Panc1 (cell line): ENCODE data around the gene SERTM1.

Experiments used
- TCF7L2 ChIP-seq: IDR thresholded peaks from 2 replicates; pipeline ENCODE4 v1.6.1; 2011; ENCODE audit warnings: mild to moderate bottlenecking, low read depth, low read length, inconsistent platforms
- TF ChIP-seq, protein P1 (sequence below): fragments of 450-650 bp; IDR thresholded peaks from 2 replicates; pipeline ENCODE4 v1.5.1; 2017; ENCODE audit warnings: mild to moderate bottlenecking
- TF ChIP-seq, protein P2 (sequence below), 2 experiments: IDR thresholded peaks; 2 replicates each; pipeline ENCODE4 v1.6.1; 2011 to 2012; ENCODE audit warnings: low read depth in 2 of 2, control low read depth in 1 of 2, low read length in 1 of 2, mild to moderate bottlenecking in 1 of 2, moderate library complexity in 1 of 2; ENCODE audit not compliant: insufficient read depth in 1 of 2

DNA sequence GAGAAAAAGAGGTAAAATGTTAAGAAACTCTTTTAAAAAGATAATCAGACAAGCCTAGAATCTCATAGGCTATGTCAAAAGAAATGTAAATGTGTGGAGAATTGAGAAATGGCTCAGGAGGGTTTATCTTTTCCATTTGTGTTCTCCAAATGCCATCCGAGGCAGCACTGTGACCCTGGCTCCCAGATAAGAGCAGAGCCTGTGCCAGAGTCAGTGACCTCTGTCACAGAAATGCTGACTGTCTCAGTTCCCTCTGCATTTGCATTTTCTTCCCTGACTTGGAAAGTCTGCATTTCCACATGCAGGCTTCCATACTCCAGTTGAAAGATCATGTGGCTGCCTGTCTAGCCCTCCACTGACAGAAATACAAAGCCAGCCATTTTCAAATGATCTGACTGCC lies 42.0 kb downstream of the SERTM1 start:
- TF ChIP-seq, protein P1, sequence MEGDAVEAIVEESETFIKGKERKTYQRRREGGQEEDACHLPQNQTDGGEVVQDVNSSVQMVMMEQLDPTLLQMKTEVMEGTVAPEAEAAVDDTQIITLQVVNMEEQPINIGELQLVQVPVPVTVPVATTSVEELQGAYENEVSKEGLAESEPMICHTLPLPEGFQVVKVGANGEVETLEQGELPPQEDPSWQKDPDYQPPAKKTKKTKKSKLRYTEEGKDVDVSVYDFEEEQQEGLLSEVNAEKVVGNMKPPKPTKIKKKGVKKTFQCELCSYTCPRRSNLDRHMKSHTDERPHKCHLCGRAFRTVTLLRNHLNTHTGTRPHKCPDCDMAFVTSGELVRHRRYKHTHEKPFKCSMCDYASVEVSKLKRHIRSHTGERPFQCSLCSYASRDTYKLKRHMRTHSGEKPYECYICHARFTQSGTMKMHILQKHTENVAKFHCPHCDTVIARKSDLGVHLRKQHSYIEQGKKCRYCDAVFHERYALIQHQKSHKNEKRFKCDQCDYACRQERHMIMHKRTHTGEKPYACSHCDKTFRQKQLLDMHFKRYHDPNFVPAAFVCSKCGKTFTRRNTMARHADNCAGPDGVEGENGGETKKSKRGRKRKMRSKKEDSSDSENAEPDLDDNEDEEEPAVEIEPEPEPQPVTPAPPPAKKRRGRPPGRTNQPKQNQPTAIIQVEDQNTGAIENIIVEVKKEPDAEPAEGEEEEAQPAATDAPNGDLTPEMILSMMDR = no peak
- TF ChIP-seq, protein P2, sequence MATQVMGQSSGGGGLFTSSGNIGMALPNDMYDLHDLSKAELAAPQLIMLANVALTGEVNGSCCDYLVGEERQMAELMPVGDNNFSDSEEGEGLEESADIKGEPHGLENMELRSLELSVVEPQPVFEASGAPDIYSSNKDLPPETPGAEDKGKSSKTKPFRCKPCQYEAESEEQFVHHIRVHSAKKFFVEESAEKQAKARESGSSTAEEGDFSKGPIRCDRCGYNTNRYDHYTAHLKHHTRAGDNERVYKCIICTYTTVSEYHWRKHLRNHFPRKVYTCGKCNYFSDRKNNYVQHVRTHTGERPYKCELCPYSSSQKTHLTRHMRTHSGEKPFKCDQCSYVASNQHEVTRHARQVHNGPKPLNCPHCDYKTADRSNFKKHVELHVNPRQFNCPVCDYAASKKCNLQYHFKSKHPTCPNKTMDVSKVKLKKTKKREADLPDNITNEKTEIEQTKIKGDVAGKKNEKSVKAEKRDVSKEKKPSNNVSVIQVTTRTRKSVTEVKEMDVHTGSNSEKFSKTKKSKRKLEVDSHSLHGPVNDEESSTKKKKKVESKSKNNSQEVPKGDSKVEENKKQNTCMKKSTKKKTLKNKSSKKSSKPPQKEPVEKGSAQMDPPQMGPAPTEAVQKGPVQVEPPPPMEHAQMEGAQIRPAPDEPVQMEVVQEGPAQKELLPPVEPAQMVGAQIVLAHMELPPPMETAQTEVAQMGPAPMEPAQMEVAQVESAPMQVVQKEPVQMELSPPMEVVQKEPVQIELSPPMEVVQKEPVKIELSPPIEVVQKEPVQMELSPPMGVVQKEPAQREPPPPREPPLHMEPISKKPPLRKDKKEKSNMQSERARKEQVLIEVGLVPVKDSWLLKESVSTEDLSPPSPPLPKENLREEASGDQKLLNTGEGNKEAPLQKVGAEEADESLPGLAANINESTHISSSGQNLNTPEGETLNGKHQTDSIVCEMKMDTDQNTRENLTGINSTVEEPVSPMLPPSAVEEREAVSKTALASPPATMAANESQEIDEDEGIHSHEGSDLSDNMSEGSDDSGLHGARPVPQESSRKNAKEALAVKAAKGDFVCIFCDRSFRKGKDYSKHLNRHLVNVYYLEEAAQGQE (IDR thresholded peaks at IDR 0.05; ENCODE audit: insufficient read depth in 1 of 2, low read depth in 2 of 2, low read length in 1 of 2) = no peak
- no peak for TF ChIP-seq TCF7L2
